GM12878 (cell line): Measurements from ENCODE around the gene STK11. TPM values are rescaled to one million over a fixed set of nuclear protein-coding genes. Genes with fewer than 3 reads are reported as not detected.
A peak's percentile ranks its signal among the peaks of the same experiment; 100 is the strongest.

ENCODE experiments used
- ATAC-seq: fragments of 200-7000 bp; cut with Tn5 transposase; 3 replicates; pipeline ENCODE4 v1.9.1; 2020; ENCODE audit warnings: mild to moderate bottlenecking, moderate library complexity
- BruUV-seq: library from RNA; stranded (reverse); fragments of 400-500 nt; replicated peaks from 2 replicates; lab custom pipeline; 2021; lab: Mats Ljungman, UMichigan
- CTCF ChIA-PET: fragments of 300-600 bp; sonication (Branson Sonifier 250); formaldehyde crosslinking; extraction: SDS; loops from one replicate; lab custom pipeline; 2021; ENCODE audit warnings: inconsistent platforms; lab: Yijun Ruan, JAX
- POLR2A ChIA-PET: fragments of 350-600 bp; formaldehyde crosslinking; extraction: SDS; loops from one replicate; lab custom pipeline; 2021; ENCODE audit warnings: inconsistent platforms; lab: Charles Lee
- RAD21 ChIA-PET: fragments of 300-600 bp; sonication (Branson Sonifier 250); formaldehyde crosslinking; loops from one replicate; lab custom pipeline; 2023; ENCODE audit warnings: antibody characterized with exemption; ENCODE audit not compliant: unreplicated experiment; lab: Charles Lee
- SMC1A ChIA-PET: fragments of 300-600 bp; sonication (Branson Sonifier 250); formaldehyde crosslinking; loops from one replicate; lab custom pipeline; 2023; ENCODE audit not compliant: unreplicated experiment, uncharacterized antibody; lab: Charles Lee
- DNase-seq: peaks from one replicate; pipeline ENCODE4 v3.0.0-alpha.2; 2011; ENCODE audit warnings: low read depth, low spot score
- FAIRE-seq: peaks from 3 replicates; lab custom pipeline; 2011; peaks lifted over from hg19 to GRCh38; lab: Jason Lieb, UNC
- H2AFZ ChIP-seq: 2 replicates; pipeline ENCODE4 v1.6.0; 2011; ENCODE audit warnings: low read depth, low read length, control low read depth; ENCODE audit not compliant: control insufficient read depth
- H3K27ac ChIP-seq: 2 replicates; pipeline ENCODE4 v1.5.1; 2011; ENCODE audit warnings: control low read depth; ENCODE audit not compliant: control insufficient read depth, insufficient read depth
- H3K27me3 ChIP-seq, 2 experiments: replicated peaks in 1 of 2; 2 replicates each; pipeline versions ENCODE4 v1.6.0 to v1.6.1; 2011; ENCODE audit warnings: low read length in 1 of 2; ENCODE audit not compliant: control insufficient read depth in 2 of 2, insufficient read depth in 2 of 2
- H3K36me3 ChIP-seq, 2 experiments: 2 replicates each; pipeline ENCODE4 v1.5.1; 2011; ENCODE audit warnings: low read length in 1 of 2; ENCODE audit not compliant: control insufficient read depth in 2 of 2, insufficient read depth in 2 of 2
- H3K4me1 ChIP-seq: 2 replicates; pipeline ENCODE4 v1.6.1; 2011; ENCODE audit warnings: mild to moderate bottlenecking, low read length, moderate library complexity, mixed read lengths; ENCODE audit not compliant: control insufficient read depth, insufficient read depth
- H3K4me2 ChIP-seq: 2 replicates; pipeline ENCODE4 v1.6.0; 2011; ENCODE audit warnings: control low read depth; ENCODE audit not compliant: control insufficient read depth, insufficient read depth
- H3K4me3 ChIP-seq: fragments of 200-600 bp; sonication (generic); 2 replicates; pipeline ENCODE4 v1.5.1; 2016
- H3K79me2 ChIP-seq: 2 replicates; pipeline ENCODE4 v1.6.0; 2011; ENCODE audit warnings: low read length; ENCODE audit not compliant: control insufficient read depth, insufficient read depth
- H3K9ac ChIP-seq: 2 replicates; pipeline ENCODE4 v1.8.0; 2011; ENCODE audit warnings: low read length, control low read depth, mixed read lengths; ENCODE audit not compliant: control insufficient read depth, insufficient read depth
- H3K9me3 ChIP-seq: replicated peaks from 3 replicates; pipeline ENCODE4 v1.5.1; 2011; ENCODE audit warnings: mild to moderate bottlenecking, low read length; ENCODE audit not compliant: control insufficient read depth, insufficient read depth
- H4K20me1 ChIP-seq: 2 replicates; pipeline ENCODE4 v1.6.0; 2011; ENCODE audit not compliant: control insufficient read depth, insufficient read depth
- EGR1 ChIP-seq, 2 experiments: IDR thresholded peaks; 1 replicate in 1 of 2; 2 replicates in 1 of 2; pipeline ENCODE4 v1.6.1; 2011 to 2012; ENCODE audit warnings: low read depth in 2 of 2, low read length in 2 of 2, borderline replicate concordance in 1 of 2, mild to moderate bottlenecking in 1 of 2, moderate library complexity in 1 of 2
- GATAD2B ChIP-seq: fragments of 450-650 bp; conservative IDR thresholded peaks from 2 replicates; pipeline ENCODE4 v1.6.1; 2017; ENCODE audit warnings: low read depth, mild to moderate bottlenecking, moderate library complexity
- MAX ChIP-seq: IDR thresholded peaks from 2 replicates; pipeline ENCODE4 v1.6.1; 2012; ENCODE audit warnings: low read depth, low read length, improper control_type of control experiment
- NFXL1 ChIP-seq: fragments of 450-650 bp; IDR thresholded peaks from 2 replicates; pipeline ENCODE4 v1.6.1; 2017; ENCODE audit warnings: antibody characterized with exemption, mild to moderate bottlenecking, borderline replicate concordance
- NFYB ChIP-seq: IDR thresholded peaks from 2 replicates; pipeline ENCODE4 v1.6.1; 2011; ENCODE audit warnings: low read depth, mild to moderate bottlenecking, low read length, improper control_type of control experiment, moderate library complexity; ENCODE audit not compliant: insufficient read depth
- NKRF ChIP-seq: fragments of 450-650 bp; conservative IDR thresholded peaks from 2 replicates; pipeline ENCODE4 v1.6.1; 2017; ENCODE audit warnings: mild to moderate bottlenecking, moderate library complexity
- POLR2AphosphoS2 ChIP-seq: IDR thresholded peaks from 2 replicates; pipeline ENCODE4 v1.6.1; 2011; ENCODE audit warnings: low read depth, mild to moderate bottlenecking, low read length, improper control_type of control experiment, moderate library complexity
- SIN3A ChIP-seq: IDR thresholded peaks from 2 replicates; pipeline ENCODE4 v1.6.1; 2012; ENCODE audit warnings: low read depth, low read length, improper control_type of control experiment
- SKIL ChIP-seq: fragments of 450-650 bp; IDR thresholded peaks from 2 replicates; pipeline ENCODE4 v1.6.1; 2017; ENCODE audit warnings: mild to moderate bottlenecking, low read depth, inconsistent platforms; ENCODE audit not compliant: poor library complexity, severe bottlenecking
- SREBF2 ChIP-seq: IDR thresholded peaks from 2 replicates; pipeline ENCODE4 v1.6.1; 2012; ENCODE audit warnings: mild to moderate bottlenecking, low read length
- TCF12 ChIP-seq: IDR thresholded peaks from 2 replicates; pipeline ENCODE4 v1.6.1; 2011; ENCODE audit warnings: low read depth, mild to moderate bottlenecking, low read length
- WGBS: methylation state at CpG from one replicate; pipeline ENCODE4 v1.1.6; 2016; ENCODE audit warnings: low lambda C conversion rate; ENCODE audit not compliant: insufficient replicate concordance, insufficient coverage; ENCODE audit errors: missing lambda C conversion rate; 5-methylcytosine and 5-hydroxymethylcytosine counted together
- in situ Hi-C: fragments of 300-500 bp; cut with MboI; formaldehyde crosslinking; loops from 9 replicates; pipeline ENCODE4 v1.14.3; 2018; ENCODE audit warnings: mixed read lengths
- intact Hi-C: fragments of 100-400 bp; cut with micrococcal nuclease; formaldehyde crosslinking; loops from one replicate; pipeline ENCODE4 v1.14.2; 2022; ENCODE audit not compliant: unreplicated experiment
- polyA plus RNA-seq, 11 experiments: library from polyadenylated mRNA; depleted of rRNA in 4 of 11; unstranded in 6 of 11; stranded (reverse) in 5 of 11; fragments of >200 nt; fragmentation: Nextera tagmentation in 4 of 11; fragmentation: Illumina TruSeq in 1 of 11; extraction: Ambion mirVana in 4 of 11; extraction: Trizol in 1 of 11; gene quantifications; 1 replicate in 1 of 11; 2 replicates in 10 of 11; pipeline versions ENCODE4 v1.2.1 to v1.2.3, GENCODE V29; 2011 to 2016; ENCODE audit warnings: inconsistent platforms in 2 of 11, missing spikeins in 2 of 11, low read depth in 1 of 11
- total RNA-seq, 4 experiments: library from RNA; depleted of rRNA in 3 of 4; stranded (reverse); fragments of >200 nt in 3 of 4; fragmentation: Illumina TruSeq in 1 of 4; extraction: Trizol in 1 of 4; gene quantifications; 2 replicates each; pipeline versions ENCODE4 v1.2.1 to v1.2.3, GENCODE V29; 2013 to 2021
- TF ChIP-seq, protein P1 (sequence below): fragments of 450-650 bp; IDR thresholded peaks from 2 replicates; pipeline ENCODE4 v1.6.1; 2017; ENCODE audit warnings: low read depth, mild to moderate bottlenecking, moderate library complexity
- TF ChIP-seq, protein P2 (sequence below): IDR thresholded peaks from 2 replicates; pipeline ENCODE4 v1.6.1; 2012; ENCODE audit warnings: low read depth, low read length, improper control_type of control experiment

The STK11 gene
- total and polyA plus RNA-seq, 10 of the 15 experiments (the other 5 are each of a cell fraction or from before 2014, with no cell fraction given) = 0.33 to 71.0 (median 23.8) TPM

GRCh38 chr19:1173845-1174809 lies 31.5 kb upstream of the STK11 start, which contains the start of gene SBNO2:
SBNO2 (minus strand) TSS chr19:1174268; CDS start chr19:1154276, 19,992 bp downstream.
- H3K4me1 ChIP-seq = peaks cover 16% of the 10 kb centered on the region
- CTCF ChIA-PET = interaction anchor here (0.8 to 2.6 kb wide), 6 partner anchors 20 to 133 kb away, joined by 3 to 13 read pairs (median 4); partner anchors contain the start of gene ATP5F1D
- H3K9me3 ChIP-seq = no peaks in the 10 kb centered on the region
- FAIRE-seq = peak; percentile 89
- RAD21 ChIA-PET = interaction anchor here (0.8 kb wide), 1 partner anchor 173 kb away, joined by 3 read pairs; no protein-coding TSS in a partner anchor
- H3K4me2 ChIP-seq = peak within 1 kb of the TSS; percentile 85
- H3K36me3 ChIP-seq = no peaks in the 10 kb centered on the region; a peak in 1 of 4 replicates
- H3K79me2 ChIP-seq = peaks cover 45% of the 10 kb centered on the region
- peak; percentile 82 for ATAC-seq
- intact Hi-C loops (loop anchor here (5.0 kb wide), 1 partner anchor 42 kb away; no protein-coding TSS in a partner anchor), in situ Hi-C loops (no loop called here)
- 12% methylated on average over 57 of the region's 84 CpGs for WGBS
- H3K9ac ChIP-seq = peak within 1 kb of the TSS; percentile 96
- DNase-seq = no peak
- peak within 1 kb of the TSS; percentile 89 for H2AFZ ChIP-seq
- POLR2A ChIA-PET = interaction anchor here (0.7 to 1.3 kb wide), 5 partner anchors 18 to 97 kb away, joined by 3 to 7 read pairs (median 5); partner anchors contain the start of gene CIRBP
- H4K20me1 ChIP-seq = no peaks in the 10 kb centered on the region
- no peaks in the 10 kb centered on the region for H3K27me3 ChIP-seq
- SMC1A ChIA-PET = interaction anchor here (1.0 to 2.0 kb wide), 3 partner anchors 11 to 41 kb away, joined by 4 to 7 read pairs (median 7); no protein-coding TSS in a partner anchor
- peak within 1 kb of the TSS; percentile 83 for H3K27ac ChIP-seq
- BruUV-seq = TSS peak; percentile 62
- H3K4me3 ChIP-seq = peak within 1 kb of the TSS; percentile 95
- TF ChIP-seq, protein P1, sequence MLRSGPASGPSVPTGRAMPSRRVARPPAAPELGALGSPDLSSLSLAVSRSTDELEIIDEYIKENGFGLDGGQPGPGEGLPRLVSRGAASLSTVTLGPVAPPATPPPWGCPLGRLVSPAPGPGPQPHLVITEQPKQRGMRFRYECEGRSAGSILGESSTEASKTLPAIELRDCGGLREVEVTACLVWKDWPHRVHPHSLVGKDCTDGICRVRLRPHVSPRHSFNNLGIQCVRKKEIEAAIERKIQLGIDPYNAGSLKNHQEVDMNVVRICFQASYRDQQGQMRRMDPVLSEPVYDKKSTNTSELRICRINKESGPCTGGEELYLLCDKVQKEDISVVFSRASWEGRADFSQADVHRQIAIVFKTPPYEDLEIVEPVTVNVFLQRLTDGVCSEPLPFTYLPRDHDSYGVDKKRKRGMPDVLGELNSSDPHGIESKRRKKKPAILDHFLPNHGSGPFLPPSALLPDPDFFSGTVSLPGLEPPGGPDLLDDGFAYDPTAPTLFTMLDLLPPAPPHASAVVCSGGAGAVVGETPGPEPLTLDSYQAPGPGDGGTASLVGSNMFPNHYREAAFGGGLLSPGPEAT = no peak
- TF ChIP-seq GATAD2B (peak; percentile 80), SIN3A (peak; percentile 86), NKRF (0 out of 2 replicates have a peak, but pooled peaks have one; percentile 37), POLR2AphosphoS2 (peak; percentile 77; the same call in 1 of the 2 replicates), NFYB (0 out of 2 replicates have a peak, but pooled peaks have one; percentile 24), SREBF2 (no peak), EGR1 (IDR thresholded peaks at IDR 0.05; ENCODE audit: borderline replicate concordance in 1 of 2, low read depth in 2 of 2, low read length in 2 of 2) (peak in 1 of 2 experiments; percentile 76; a peak in 1 of 3 replicates), MAX (peak; percentile 65), SKIL (no peak), NFXL1 (no peak), TCF12 (peak; percentile 73; the same call in 1 of the 2 replicates)
- TF ChIP-seq, protein P2, sequence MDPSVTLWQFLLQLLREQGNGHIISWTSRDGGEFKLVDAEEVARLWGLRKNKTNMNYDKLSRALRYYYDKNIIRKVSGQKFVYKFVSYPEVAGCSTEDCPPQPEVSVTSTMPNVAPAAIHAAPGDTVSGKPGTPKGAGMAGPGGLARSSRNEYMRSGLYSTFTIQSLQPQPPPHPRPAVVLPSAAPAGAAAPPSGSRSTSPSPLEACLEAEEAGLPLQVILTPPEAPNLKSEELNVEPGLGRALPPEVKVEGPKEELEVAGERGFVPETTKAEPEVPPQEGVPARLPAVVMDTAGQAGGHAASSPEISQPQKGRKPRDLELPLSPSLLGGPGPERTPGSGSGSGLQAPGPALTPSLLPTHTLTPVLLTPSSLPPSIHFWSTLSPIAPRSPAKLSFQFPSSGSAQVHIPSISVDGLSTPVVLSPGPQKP = peak; percentile 97
